Measurements from ENCODE around the gene SCYGR5.

GRCh38 chr2:227701556-227701955 is 35.0 kb downstream of the SCYGR5 start:
- TF ChIP-seq POLR2A (IDR thresholded peaks at IDR 0.05), result no peak
- TF ChIP-seq, protein P1, sequence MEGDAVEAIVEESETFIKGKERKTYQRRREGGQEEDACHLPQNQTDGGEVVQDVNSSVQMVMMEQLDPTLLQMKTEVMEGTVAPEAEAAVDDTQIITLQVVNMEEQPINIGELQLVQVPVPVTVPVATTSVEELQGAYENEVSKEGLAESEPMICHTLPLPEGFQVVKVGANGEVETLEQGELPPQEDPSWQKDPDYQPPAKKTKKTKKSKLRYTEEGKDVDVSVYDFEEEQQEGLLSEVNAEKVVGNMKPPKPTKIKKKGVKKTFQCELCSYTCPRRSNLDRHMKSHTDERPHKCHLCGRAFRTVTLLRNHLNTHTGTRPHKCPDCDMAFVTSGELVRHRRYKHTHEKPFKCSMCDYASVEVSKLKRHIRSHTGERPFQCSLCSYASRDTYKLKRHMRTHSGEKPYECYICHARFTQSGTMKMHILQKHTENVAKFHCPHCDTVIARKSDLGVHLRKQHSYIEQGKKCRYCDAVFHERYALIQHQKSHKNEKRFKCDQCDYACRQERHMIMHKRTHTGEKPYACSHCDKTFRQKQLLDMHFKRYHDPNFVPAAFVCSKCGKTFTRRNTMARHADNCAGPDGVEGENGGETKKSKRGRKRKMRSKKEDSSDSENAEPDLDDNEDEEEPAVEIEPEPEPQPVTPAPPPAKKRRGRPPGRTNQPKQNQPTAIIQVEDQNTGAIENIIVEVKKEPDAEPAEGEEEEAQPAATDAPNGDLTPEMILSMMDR (IDR thresholded peaks at IDR 0.05), result no peak
